ENCODE measurements around the gene COPB2. TPM values are rescaled to one million over a fixed set of nuclear protein-coding genes. Genes with fewer than 3 reads are reported as not detected.
A peak's percentile ranks its signal among the peaks of the same experiment; 100 is the strongest.

COPB2 gene
- total and polyA plus RNA-seq, 2 donors (not counting 1 experiment from before 2014, with no cell fraction given), result 15.9 to 75.4 TPM

DNA sequence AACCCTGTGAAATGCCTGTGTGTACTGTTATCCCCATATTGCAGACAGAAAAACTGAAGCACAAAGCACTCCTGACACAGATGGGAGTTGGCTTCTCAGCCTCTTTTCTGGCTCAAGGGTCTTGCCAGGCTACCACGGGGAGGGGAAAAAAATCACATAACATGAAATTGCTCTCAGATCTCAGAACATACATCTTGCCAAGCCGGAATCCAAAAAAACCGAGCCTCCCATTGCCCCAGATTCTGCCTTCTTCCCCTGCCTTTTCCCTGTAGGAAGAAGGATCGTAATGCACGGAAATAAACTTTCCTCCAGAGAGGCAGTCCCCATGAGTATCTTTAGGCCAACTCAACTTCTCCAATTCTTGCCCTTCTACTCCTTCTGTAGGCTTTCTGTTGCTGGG, 62.2 kb downstream of the COPB2 start:
- H3K4me2 ChIP-seq (replicated peaks; ENCODE audit: low read depth, low read length, poor library complexity, severe bottlenecking), result no peak overlapping the region
- ATAC-seq (ENCODE audit: low read depth), result no peak
- CTCF ChIA-PET, result interaction anchor here (0.9 kb wide), 1 partner anchor 412 kb away, joined by 3 read pairs; no protein-coding TSS in a partner anchor

DNA sequence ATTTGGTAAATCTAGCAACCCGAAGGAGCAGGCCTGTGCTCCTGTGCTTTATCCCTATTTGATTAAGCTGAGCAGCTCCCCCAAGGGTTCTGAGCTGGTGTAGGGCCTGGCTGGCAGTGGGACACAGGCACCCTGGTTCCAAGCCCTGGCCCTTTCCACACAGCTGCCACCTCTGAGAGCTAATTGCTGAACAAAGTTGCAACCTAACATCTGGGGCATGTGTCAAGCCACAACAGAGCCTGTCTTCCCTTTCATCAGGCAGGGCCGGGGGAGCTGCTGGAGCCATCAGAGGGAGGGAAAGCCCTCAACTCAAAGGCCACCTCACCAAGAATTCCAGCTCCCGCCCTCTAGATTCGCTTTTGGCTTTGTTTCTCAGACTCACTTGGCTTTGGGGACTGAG, 62.7 kb downstream of the COPB2 start:
- H3K4me2 ChIP-seq (replicated peaks; ENCODE audit: low read depth, low read length, poor library complexity, severe bottlenecking), result no peak overlapping the region

More for the DNA sequence above, 62.2 kb downstream of the COPB2 start:
- Mint-ChIP-seq H3K27me3 (peaks cover 35% of the 10 kb centered on the region), H3K27ac (no peak overlapping the region), H3K4me3 (no peak overlapping the region), H3K9me3 (ENCODE audit: insufficient read depth) (no peaks in the 10 kb centered on the region), H3K4me1 (peaks cover 12% of the 10 kb centered on the region)
- intact Hi-C loops (cut with micrococcal nuclease), result no loop called here
- H3K79me2 ChIP-seq (ENCODE audit: control insufficient read depth, insufficient read depth, low read length), result no peaks in the 10 kb centered on the region
- POLR2A ChIA-PET, result no interaction called here
- no peaks in the 10 kb centered on the region for H3K9me3 ChIP-seq (ENCODE audit: control extremely low read depth in 1 of 3, control insufficient read depth in 2 of 3, insufficient read depth in 1 of 3, low read length in 2 of 3)
- TF ChIP-seq, protein P1, sequence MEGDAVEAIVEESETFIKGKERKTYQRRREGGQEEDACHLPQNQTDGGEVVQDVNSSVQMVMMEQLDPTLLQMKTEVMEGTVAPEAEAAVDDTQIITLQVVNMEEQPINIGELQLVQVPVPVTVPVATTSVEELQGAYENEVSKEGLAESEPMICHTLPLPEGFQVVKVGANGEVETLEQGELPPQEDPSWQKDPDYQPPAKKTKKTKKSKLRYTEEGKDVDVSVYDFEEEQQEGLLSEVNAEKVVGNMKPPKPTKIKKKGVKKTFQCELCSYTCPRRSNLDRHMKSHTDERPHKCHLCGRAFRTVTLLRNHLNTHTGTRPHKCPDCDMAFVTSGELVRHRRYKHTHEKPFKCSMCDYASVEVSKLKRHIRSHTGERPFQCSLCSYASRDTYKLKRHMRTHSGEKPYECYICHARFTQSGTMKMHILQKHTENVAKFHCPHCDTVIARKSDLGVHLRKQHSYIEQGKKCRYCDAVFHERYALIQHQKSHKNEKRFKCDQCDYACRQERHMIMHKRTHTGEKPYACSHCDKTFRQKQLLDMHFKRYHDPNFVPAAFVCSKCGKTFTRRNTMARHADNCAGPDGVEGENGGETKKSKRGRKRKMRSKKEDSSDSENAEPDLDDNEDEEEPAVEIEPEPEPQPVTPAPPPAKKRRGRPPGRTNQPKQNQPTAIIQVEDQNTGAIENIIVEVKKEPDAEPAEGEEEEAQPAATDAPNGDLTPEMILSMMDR (IDR thresholded peaks at IDR 0.05), result no peak
- TF ChIP-seq EZH2 (IDR thresholded peaks at IDR 0.05; ENCODE audit: borderline replicate concordance, insufficient read depth, low read depth, low read length, poor library complexity, severe bottlenecking), result no peak
- H3K9ac ChIP-seq (ENCODE audit: low read length), result no peak overlapping the region
- peak overlapping the region; percentile 28 for H2AFZ ChIP-seq (ENCODE audit: insufficient read depth, low read depth, low read length, poor library complexity, severe bottlenecking)
- H3K27ac ChIP-seq (ENCODE audit: low read length in 2 of 2), result no peak overlapping the region
- 93% methylated on average over 3 of the region's 5 CpGs for WGBS (ENCODE audit: insufficient coverage)
- no peak overlapping the region for H3K4me3 ChIP-seq (ENCODE audit: control extremely low read depth in 1 of 5, extremely low read depth in 1 of 5, insufficient read depth in 1 of 5, low read depth in 2 of 5, low read length in 4 of 5)
- peaks cover 8 to 10% of the 10 kb centered on the region in 2 donors for H3K4me1 ChIP-seq (ENCODE audit: control insufficient read depth in 2 of 2, insufficient read depth in 2 of 2, low read length in 2 of 2)
- H3K36me3 ChIP-seq (replicated peaks in 1 of 2; ENCODE audit: control extremely low read depth in 1 of 2, control insufficient read depth in 1 of 2, extremely low read depth in 1 of 2, insufficient read depth in 2 of 2, low read length in 1 of 2), result no peaks in the 10 kb centered on the region
- peaks cover 0 to 21% (median 13%) of the 10 kb centered on the region in 4 experiments for H3K27me3 ChIP-seq (replicated peaks in 1 of 4; ENCODE audit: control extremely low read depth in 1 of 4, control insufficient read depth in 3 of 4, insufficient read depth in 4 of 4, low read length in 3 of 4)
- no peak for DNase-seq
- no peaks in the 10 kb centered on the region for H4K20me1 ChIP-seq (ENCODE audit: control insufficient read depth, insufficient read depth, low read length, poor library complexity, severe bottlenecking)

More for the DNA sequence above, 62.7 kb downstream of the COPB2 start:
- 100% methylated on average over 2 of the region's 4 CpGs for WGBS (ENCODE audit: insufficient coverage)
- H3K27ac ChIP-seq (ENCODE audit: low read length in 2 of 2), result no peak overlapping the region
- DNase-seq (no peak), ATAC-seq (ENCODE audit: low read depth) (no peak)
- ChIA-PET CTCF (interaction anchor here (0.9 kb wide), 1 partner anchor 411 kb away, joined by 3 read pairs; no protein-coding TSS in a partner anchor), POLR2A (no interaction called here)
- no peaks in the 10 kb centered on the region for H4K20me1 ChIP-seq (ENCODE audit: control insufficient read depth, insufficient read depth, low read length, poor library complexity, severe bottlenecking)
- H3K27me3 ChIP-seq (replicated peaks in 1 of 4; ENCODE audit: control extremely low read depth in 1 of 4, control insufficient read depth in 3 of 4, insufficient read depth in 4 of 4, low read length in 3 of 4), result peaks cover 0 to 19% (median 11%) of the 10 kb centered on the region in 4 experiments
- no peak overlapping the region for H3K9ac ChIP-seq (ENCODE audit: low read length)
- Mint-ChIP-seq H3K9me3 (ENCODE audit: insufficient read depth) (no peaks in the 10 kb centered on the region), H3K27ac (no peak overlapping the region), H3K4me1 (peaks cover 12% of the 10 kb centered on the region), H3K27me3 (peaks cover 30% of the 10 kb centered on the region), H3K4me3 (no peak overlapping the region)
- no peak overlapping the region for H3K4me3 ChIP-seq (ENCODE audit: control extremely low read depth in 1 of 5, extremely low read depth in 1 of 5, insufficient read depth in 1 of 5, low read depth in 2 of 5, low read length in 4 of 5)
- intact Hi-C loops (cut with micrococcal nuclease), result no loop called here
- peaks cover 8 to 10% of the 10 kb centered on the region in 2 donors for H3K4me1 ChIP-seq (ENCODE audit: control insufficient read depth in 2 of 2, insufficient read depth in 2 of 2, low read length in 2 of 2)
- no peak overlapping the region for H2AFZ ChIP-seq (ENCODE audit: insufficient read depth, low read depth, low read length, poor library complexity, severe bottlenecking)
- no peaks in the 10 kb centered on the region for H3K36me3 ChIP-seq (replicated peaks in 1 of 2; ENCODE audit: control extremely low read depth in 1 of 2, control insufficient read depth in 1 of 2, extremely low read depth in 1 of 2, insufficient read depth in 2 of 2, low read length in 1 of 2)
- no peaks in the 10 kb centered on the region for H3K79me2 ChIP-seq (ENCODE audit: control insufficient read depth, insufficient read depth, low read length)
- no peak for TF ChIP-seq EZH2 (IDR thresholded peaks at IDR 0.05; ENCODE audit: borderline replicate concordance, insufficient read depth, low read depth, low read length, poor library complexity, severe bottlenecking)
- TF ChIP-seq, protein P1 (IDR thresholded peaks at IDR 0.05), result no peak
- H3K9me3 ChIP-seq (ENCODE audit: control extremely low read depth in 1 of 3, control insufficient read depth in 2 of 3, insufficient read depth in 1 of 3, low read length in 2 of 3), result no peaks in the 10 kb centered on the region

Measured in B cell (primary cell).